ENCODE results near the gene RIN3.

GRCh38 chr14:92649066-92649465 is 135.5 kb downstream of the RIN3 start:
- TF ChIP-seq EZH2 (IDR thresholded peaks at IDR 0.05; ENCODE audit: low read depth) (no peak), CTCF (conservative IDR thresholded peaks at IDR 0.05) (no peak)
